Right cardiac atrium (tissue), 5 donors: Measurements from ENCODE around the gene KPNB1. TPM values are rescaled to one million over a fixed set of nuclear protein-coding genes. Genes with fewer than 3 reads are reported as not detected.

ENCODE experiments used
- ATAC-seq, 2 donors: fragments of 200-7000 bp; cut with Tn5 transposase; one replicate each; pipeline versions ENCODE4 v1.8.0 to v1.9.1; 2020; ENCODE audit warnings: moderate library complexity in 2 of 2, mild to moderate bottlenecking in 1 of 2
- DNase-seq, 3 donors: peaks; one replicate each; pipeline ENCODE4 v3.0.0-alpha.2; 2020
- H3K27ac ChIP-seq: one replicate; pipeline ENCODE4 v1.5.1; 2013; ENCODE audit warnings: mild to moderate bottlenecking, low read length, control low read depth, moderate library complexity
- H3K27me3 ChIP-seq: one replicate; pipeline ENCODE4 v1.6.1; 2013; ENCODE audit not compliant: control insufficient read depth, insufficient read depth
- H3K4me1 ChIP-seq: one replicate; pipeline ENCODE4 v1.6.1; 2013; ENCODE audit warnings: low read length; ENCODE audit not compliant: control insufficient read depth, insufficient read depth
- H3K4me3 ChIP-seq: one replicate; pipeline ENCODE4 v1.5.1; 2013; ENCODE audit warnings: low read length, control low read depth
- H3K9me3 ChIP-seq: one replicate; pipeline ENCODE4 v1.6.1; 2013; ENCODE audit warnings: low read length; ENCODE audit not compliant: control insufficient read depth
- WGBS: extraction: QIAGEN DNeasy Blood & Tissue Kit; methylation state at CpG from one replicate; pipeline ENCODE4 v1.1.7; 2013; 5-methylcytosine and 5-hydroxymethylcytosine counted together
- intact Hi-C, 4 donors: fragments of 100-400 bp; cut with DNase I; formaldehyde crosslinking; loops; one replicate each; pipeline versions ENCODE4 v1.11.0 to v1.14.0; 2022 to 2023
- polyA plus RNA-seq: library from polyadenylated mRNA; stranded (reverse); fragments of 200-250 nt; gene quantifications from one replicate; pipeline ENCODE4 v1.2.3, GENCODE V29; 2013
- total RNA-seq, 4 donors: library from RNA; stranded (reverse); fragmentation: NEBNext Ultra II Directional; extraction: Animal tissue kit (Norgen Biotek cat#: 25700); gene quantifications; one replicate each; pipeline ENCODE4 v1.2.1, GENCODE V29; 2021
- donor health status: healthy with polysubstance abuse.
- donor health status: DM: no; HTN: yes; CAD: no.
- donor health status: DM: no; HTN: no; CAD: no.
- donor health status: DM: no; HTN: yes; CAD: no; lungs with severe emphysema.
- donor health status: DM: yes; HTN: yes; CAD: no.

The KPNB1 gene
- total and polyA plus RNA-seq, 5 donors, result 50.0 to 175 (median 160) TPM

DNA sequence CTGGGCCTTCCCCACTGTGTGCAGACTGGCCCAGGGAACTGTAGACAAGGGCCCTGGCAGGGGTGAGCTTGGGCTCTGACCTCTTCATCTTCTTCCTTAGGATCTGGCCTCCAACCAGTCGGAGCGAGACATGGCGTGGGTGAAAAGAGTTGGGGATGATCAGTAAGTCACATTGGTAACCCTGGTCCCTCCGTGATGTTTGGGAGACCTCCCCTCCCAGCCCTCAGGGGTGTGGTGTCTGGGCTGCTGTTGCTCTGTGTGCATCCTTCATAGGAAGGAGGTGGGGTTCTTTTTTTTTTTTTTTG is 49.8 kb downstream of the KPNB1 start:
- Histone ChIP-seq H3K4me3 (no peak overlapping the region), H3K27me3 (no peaks in the 10 kb centered on the region), H3K9me3 (no peaks in the 10 kb centered on the region), H3K4me1 (no peaks in the 10 kb centered on the region), H3K27ac (no peak overlapping the region)
- ATAC-seq (no peak), DNase-seq (no peak)
- intact Hi-C loops, result no loop called here
- 96% methylated on average over 4 of the region's 4 CpGs for WGBS

DNA sequence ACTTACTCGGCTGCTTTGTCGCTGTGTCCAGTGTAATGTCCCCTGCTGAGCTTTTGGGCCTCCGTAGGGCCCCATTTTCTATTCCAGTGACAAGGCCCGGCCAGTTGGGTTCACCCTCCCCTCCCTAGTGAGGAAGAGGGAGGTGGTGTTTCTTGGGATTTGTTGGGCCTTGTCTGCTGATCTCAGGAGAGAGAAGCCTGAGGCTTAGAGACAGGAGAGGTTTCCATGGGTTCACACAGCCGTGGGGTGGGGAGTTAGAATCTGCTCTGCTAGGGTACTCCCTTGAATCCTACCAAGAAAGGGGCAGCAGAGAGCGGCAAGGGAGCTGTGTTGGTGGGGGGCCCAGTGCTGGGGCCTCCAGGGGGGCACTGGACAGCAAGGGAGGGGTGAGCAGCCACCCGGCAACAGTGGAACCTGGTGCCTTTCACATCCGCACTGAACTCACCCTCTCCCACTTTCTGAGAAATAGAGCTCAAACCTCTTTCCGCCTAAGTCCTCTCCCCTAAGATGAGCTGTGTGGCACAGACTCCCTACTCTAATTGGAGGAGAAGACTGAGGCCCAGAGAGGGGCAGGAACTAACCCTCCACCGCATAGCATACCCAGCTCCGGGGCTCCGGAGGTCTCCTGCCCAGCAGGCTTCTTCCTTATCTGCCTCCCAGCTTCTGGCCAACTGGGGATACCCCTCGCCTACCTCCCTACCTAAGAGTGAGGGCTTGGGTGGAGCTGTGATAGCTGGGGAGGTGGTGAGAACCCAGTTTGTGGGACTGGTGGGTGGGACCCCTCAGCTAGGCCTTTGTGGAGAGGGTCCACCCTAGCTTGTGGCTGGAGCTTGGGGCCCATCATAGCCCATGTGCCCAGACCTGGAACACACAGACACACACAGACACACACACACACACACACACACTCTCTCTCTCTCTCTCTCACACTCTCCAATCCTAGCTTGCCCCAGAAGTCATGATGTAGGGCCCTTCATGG is 51.0 kb downstream of the KPNB1 start:
- WGBS, result 86% methylated on average over 13 of the region's 13 CpGs
- no peaks in the 10 kb centered on the region for H3K27me3 ChIP-seq
- H3K4me1 ChIP-seq, result no peaks in the 10 kb centered on the region
- H3K27ac ChIP-seq, result no peak overlapping the region
- intact Hi-C loops, result loop anchor here in 1 of 4 donors (10.0 kb wide), 1 partner anchor 94 kb away; no protein-coding TSS in a partner anchor
- H3K9me3 ChIP-seq, result no peaks in the 10 kb centered on the region
- ATAC-seq (no peak), DNase-seq (no peak)
- H3K4me3 ChIP-seq, result no peak overlapping the region

- intact Hi-C loops, result loop anchor here in 1 of 4 donors (10.0 kb wide), 1 partner anchor 93 kb away; no protein-coding TSS in a partner anchor
- 82% methylated on average over 4 of the region's 4 CpGs for WGBS
- Histone ChIP-seq H3K4me1 (peaks cover 5% of the 10 kb centered on the region), H3K27me3 (no peaks in the 10 kb centered on the region), H3K9me3 (no peaks in the 10 kb centered on the region), H3K4me3 (no peak overlapping the region), H3K27ac (no peak overlapping the region)
- ATAC-seq (peak; percentile 10 to 18), DNase-seq (peak in 2 of 3 donors; percentile 49 to 70)
Observed at GRCh38 chr17:47701608-47702007, 51.9 kb downstream of the KPNB1 start.

DNA sequence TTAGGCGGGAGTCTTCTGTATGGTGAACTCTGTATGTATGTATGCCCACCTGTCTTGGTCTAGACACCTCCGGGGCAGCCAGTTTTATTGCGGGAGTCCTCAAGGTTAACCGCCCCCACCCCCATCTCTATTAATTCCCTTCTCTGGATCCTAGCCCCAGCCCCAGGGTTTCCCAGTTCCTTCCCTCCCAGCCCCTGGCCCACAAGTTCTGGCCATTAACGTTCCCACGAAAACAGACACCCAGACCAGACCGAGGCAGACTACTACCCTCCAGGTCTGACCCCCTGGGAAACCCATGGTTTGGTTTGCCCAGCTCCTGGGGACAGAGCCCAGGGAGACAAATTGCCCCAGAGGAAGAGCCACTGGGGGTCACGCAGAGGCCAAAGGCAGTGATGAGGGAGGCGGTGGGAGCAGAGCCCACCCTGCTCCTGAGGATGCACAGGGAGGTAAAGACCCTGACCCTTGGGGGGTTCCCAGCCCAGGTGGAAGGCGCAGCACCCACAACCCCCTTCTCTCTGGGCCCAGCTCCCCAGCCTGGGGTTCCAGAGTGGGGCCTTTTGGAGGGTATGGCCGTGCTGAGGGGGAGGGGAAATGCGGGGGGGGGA is 52.8 kb downstream of the KPNB1 start:
- no peak overlapping the region for H3K27ac ChIP-seq
- H3K9me3 ChIP-seq, result no peaks in the 10 kb centered on the region
- no peaks in the 10 kb centered on the region for H3K27me3 ChIP-seq
- WGBS, result 82% methylated on average over 12 of the region's 12 CpGs
- intact Hi-C loops, result loop anchor here in 1 of 4 donors (10.0 kb wide), 1 partner anchor 92 kb away; no protein-coding TSS in a partner anchor
- no peak for DNase-seq
- H3K4me3 ChIP-seq, result no peak overlapping the region
- H3K4me1 ChIP-seq, result peaks cover 12% of the 10 kb centered on the region
- no peak for ATAC-seq

GRCh38 chr17:47703191-47703591 is 53.5 kb downstream of the KPNB1 start:
- WGBS, result 64% methylated on average over 15 of the region's 15 CpGs
- intact Hi-C loops, result loop anchor here in 1 of 4 donors (10.0 kb wide), 1 partner anchor 92 kb away; no protein-coding TSS in a partner anchor
- no peak for ATAC-seq
- H3K27me3 ChIP-seq, result no peaks in the 10 kb centered on the region
- H3K4me3 ChIP-seq, result no peak overlapping the region
- H3K27ac ChIP-seq, result no peak overlapping the region
- no peaks in the 10 kb centered on the region for H3K9me3 ChIP-seq
- peaks cover 14% of the 10 kb centered on the region for H3K4me1 ChIP-seq
- peak in 1 of 3 donors; percentile 38 for DNase-seq

DNA sequence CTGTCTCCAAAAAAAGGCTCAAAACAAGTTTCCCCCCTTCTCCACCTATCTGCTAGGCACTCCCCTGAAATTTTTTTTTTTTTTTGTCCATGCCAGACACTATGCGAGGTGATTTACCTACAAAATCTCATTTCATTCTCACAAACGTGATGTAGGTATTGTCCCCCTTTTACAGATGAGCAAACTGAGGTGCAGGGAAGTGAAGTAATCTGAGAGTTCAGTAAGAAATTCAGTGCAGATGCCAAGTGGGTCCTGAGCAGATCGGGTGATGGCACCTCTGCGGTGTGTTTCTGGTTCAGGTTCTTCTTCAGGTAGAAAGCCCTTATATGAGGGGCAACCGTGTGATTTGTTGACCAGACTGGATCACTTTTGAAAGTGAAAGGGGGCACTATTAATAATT is 54.0 kb downstream of the KPNB1 start:
- no peak for ATAC-seq

DNA sequence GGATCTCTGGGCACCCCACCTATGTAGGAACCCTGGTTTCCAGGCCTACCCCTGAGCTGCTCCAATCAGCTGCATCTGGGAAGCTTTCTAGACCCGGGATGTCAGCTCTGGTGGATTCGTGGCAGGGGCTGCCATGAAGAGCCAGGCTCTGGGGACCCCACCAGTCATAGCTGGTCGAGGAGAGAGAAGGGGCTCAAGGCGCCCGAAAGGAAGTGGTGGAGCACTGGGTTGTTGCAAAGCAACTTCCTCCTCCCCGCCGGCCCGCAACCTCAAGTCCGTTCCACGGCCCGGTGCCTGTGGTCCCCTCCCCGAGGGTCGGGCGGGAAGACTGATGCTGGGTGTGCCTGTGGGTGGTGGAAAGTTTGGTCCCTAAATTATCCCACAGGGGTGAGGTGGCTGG is 54.4 kb downstream of the KPNB1 start:
- intact Hi-C loops, result loop anchor here in 1 of 4 donors (10.0 kb wide), 1 partner anchor 91 kb away; no protein-coding TSS in a partner anchor
- ATAC-seq (no peak), DNase-seq (no peak)
- no peak overlapping the region for H3K27ac ChIP-seq
- WGBS, result 54% methylated on average over 14 of the region's 14 CpGs
- H3K9me3 ChIP-seq, result no peaks in the 10 kb centered on the region
- peaks cover 16% of the 10 kb centered on the region for H3K4me1 ChIP-seq
- H3K4me3 ChIP-seq, result no peak overlapping the region
- H3K27me3 ChIP-seq, result no peaks in the 10 kb centered on the region

More for the DNA sequence above, 54.0 kb downstream of the KPNB1 start:
- Histone ChIP-seq H3K27ac (no peak overlapping the region), H3K27me3 (no peaks in the 10 kb centered on the region), H3K9me3 (no peaks in the 10 kb centered on the region), H3K4me3 (no peak overlapping the region), H3K4me1 (peaks cover 16% of the 10 kb centered on the region)
- no peak for DNase-seq
- intact Hi-C loops, result loop anchor here in 1 of 4 donors (10.0 kb wide), 1 partner anchor 91 kb away; no protein-coding TSS in a partner anchor
- 91% methylated on average over 5 of the region's 5 CpGs for WGBS

DNA sequence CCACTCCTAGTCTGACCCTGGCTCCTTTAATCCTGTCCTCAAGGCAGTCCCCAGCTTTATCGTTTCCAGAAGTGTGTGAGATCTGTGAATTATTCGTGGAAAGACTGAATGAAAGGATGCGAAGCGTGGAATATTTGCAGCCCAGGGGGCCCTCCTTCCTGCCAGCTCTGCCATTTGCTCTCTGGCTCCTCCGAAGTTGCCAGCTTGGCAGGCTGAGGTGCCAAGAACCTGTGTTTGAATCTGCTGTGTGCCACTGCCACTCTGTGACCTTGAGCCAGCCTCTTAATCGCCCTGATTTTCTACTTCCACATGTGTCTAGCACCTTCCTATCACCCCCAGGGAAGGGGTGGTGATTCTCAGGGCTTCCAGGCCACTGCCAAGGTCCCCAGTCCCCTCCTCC is 55.0 kb downstream of the KPNB1 start:
- DNase-seq, result no peak
- WGBS, result 60% methylated on average over 6 of the region's 6 CpGs
- no peak for ATAC-seq
- intact Hi-C loops, result loop anchor here in 1 of 4 donors (10.0 kb wide), 1 partner anchor 90 kb away; no protein-coding TSS in a partner anchor
- Histone ChIP-seq H3K4me1 (peaks cover 16% of the 10 kb centered on the region), H3K27me3 (no peaks in the 10 kb centered on the region), H3K4me3 (no peak overlapping the region), H3K9me3 (no peaks in the 10 kb centered on the region), H3K27ac (no peak overlapping the region)

DNA sequence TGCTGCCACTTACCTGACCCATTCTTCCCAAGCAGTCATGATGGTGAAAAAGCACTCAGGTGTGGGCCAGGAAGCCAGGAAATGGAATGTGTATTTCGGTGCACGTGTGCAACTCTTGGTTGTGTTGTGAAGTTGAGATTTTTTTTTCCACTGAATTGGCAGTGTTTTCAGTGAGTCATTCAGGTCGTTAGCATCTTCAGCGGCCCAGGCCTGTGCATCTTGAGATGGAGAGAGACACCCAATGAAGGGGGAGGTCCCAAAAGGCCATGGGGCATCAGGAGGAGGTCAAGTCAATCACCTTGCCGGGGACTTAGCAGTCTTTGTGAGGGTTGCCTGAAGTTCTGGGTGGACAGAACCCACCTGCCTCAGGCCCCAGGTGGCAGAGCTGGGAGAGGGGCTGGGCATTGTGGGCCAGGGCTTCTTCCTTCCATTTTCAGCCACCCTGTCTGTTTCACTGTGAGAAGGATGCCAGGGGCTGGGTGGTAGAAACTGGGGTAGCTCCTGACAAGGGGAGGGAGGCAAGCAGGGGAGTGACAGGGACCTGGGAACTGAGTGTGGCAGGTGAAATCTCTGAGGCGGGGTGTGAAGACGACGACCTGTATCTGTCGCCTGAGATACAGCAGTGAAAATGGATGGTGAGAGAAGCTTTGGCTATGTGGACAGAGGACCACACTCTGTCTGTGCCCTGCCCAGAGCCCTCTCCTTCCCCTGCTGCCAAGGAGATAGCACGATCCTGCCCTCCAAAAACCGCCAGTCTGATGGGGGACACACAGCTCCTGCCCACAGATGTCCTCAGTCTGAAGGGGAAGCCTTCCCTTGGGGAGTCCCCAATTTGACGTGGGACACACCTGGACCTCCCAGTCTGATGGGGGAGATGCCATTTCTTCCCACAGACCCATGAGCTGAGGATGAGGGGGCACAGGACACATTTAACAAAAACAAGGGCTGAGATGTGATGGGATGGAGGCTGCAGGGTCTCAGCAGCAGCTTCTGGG is 56.1 kb downstream of the KPNB1 start:
- Histone ChIP-seq H3K27ac (no peak overlapping the region), H3K4me1 (peaks cover 16% of the 10 kb centered on the region), H3K9me3 (no peaks in the 10 kb centered on the region), H3K4me3 (no peak overlapping the region), H3K27me3 (no peaks in the 10 kb centered on the region)
- DNase-seq (no peak), ATAC-seq (no peak)
- intact Hi-C loops, result loop anchor here in 1 of 4 donors (10.0 kb wide), 1 partner anchor 89 kb away; no protein-coding TSS in a partner anchor
- WGBS, result 61% methylated on average over 12 of the region's 12 CpGs
